GM20431 (cell line): ENCODE data around the gene SUCLA2.
"Not testable (repeated sequence)": the region's sequence is repeated elsewhere in the genome, so short reads cannot be mapped to it uniquely, and the experiment has no call there.

Experiments used
- in situ Hi-C: fragments of 300-500 bp; cut with MseI, MboI; formaldehyde crosslinking; loops from one replicate; pipeline ENCODE4 v1.15.0; 2020; ENCODE audit warnings: low sequenced_read_pairs; ENCODE audit not compliant: unreplicated experiment

The SUCLA2 gene

DNA sequence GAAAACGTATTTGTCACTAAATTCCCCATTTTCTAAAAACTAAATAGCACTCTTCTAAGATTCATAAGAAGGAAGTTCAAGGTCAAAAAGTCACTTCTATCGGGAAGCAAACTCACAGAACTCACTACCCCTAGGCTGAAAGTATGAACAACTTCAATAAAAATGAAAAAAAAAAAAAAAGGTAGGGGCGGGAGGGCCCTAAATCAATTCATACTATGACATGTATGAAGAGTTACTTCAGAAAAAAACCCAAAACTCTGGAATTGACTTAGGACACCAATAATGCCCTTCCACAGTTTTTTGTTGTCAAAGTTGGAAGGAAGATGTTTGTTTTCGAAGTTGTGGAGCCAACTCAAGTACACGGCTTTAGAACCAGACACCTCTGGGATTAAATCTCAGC lies 1.1 kb downstream of the SUCLA2 start:
- in situ Hi-C loops = no loop called here

DNA sequence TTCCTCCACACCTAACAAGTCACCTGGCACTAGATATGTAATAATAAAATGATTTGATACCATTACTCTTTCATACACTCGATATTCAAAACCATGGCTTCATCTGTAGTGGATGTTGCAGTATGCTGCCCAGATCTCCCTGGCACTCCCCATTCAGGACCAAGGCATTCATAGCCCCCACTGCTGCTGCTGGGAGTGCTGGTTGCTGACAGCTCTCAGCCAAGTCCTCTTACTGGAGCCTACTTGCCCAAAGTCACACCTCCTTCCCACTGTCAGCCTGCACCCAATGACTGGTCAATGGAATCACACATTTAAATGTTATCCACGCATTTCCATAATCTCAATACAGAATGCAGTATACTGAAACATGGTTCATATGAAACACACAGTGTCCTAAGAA lies 3.7 kb downstream of the SUCLA2 start:
- in situ Hi-C loops = no loop called here

DNA sequence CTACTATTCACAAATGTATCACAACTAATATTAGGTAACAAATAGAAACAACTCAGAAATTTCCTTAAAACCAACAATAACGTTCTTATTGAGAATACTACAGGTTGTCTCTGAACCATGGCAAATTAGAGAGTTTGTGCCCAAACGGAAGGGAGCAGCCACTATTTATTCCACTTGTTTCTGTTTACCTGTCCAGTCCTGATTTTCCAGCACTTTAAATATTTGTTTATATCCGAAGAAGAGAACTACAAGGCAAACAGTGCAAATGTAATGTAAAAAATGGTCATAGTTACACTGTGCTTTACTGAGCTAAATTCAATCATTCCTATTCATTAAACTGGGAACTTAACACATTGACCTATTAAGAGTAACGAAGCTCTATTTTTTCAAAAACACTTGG lies 9.2 kb downstream of the SUCLA2 start:
- in situ Hi-C loops = no loop called here

DNA sequence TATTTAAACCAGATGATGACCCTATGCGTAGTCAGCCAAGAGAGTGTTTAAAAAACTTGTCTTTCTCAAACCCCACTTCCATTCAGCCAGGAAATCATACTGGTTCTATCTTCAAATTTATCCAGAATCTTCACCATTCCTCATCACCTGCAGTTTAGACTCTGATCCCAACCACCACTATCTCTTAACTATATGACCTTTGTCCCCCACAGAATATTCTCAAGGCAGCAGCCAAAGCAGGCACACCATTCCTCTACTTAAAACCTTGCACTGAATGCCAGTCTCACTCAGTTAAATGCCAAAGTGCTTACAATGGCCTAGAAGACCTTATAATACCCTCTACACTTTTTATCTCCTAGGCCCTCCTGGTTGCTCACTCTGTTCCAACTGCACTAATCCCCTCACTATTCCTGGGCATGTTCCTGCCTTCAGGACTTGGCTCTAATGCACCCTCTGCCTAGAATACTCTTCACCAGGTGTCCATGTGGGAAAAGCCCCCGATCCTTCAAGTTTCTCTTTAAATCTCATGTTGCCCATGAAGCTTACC lies 10.1 kb downstream of the SUCLA2 start:
- in situ Hi-C loops = no loop called here

DNA sequence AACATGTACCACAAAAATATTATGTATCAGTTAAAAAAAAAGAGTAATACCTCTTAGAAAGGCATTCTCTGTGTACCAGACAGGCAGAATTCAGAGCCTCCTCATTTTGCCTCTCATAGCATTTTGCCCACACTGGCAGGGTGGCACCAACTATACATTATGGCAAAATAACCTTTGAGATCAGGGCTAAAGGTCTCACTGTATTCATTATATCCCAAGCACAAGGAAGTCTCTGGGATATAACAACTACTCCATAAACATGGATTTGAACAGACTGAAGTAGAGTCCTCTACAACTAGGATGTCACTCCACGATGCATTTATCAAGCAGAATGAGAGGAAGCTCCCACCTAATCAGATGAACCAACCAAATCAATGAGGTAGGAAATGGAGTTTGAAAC lies 10.6 kb downstream of the SUCLA2 start:
- in situ Hi-C loops = no loop called here

DNA sequence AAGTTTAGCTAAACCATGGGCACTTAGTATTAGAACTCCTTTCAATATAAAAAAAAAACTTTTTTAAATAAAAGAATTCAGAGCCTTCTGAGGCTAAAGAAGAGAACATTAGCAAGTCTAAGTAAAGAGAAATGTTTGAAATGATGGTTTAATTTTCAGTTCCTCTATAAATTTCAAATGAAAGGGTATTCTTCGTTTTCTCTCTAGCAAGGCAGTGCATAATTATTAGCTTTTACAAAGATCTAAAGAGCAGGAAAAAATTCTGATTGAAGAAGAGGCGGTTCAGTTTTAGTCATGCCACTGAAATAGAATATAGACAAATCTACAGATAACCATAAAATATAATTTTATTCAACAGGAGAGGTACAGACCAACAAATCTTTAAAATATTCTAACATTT lies 18.0 kb downstream of the SUCLA2 start:
- in situ Hi-C loops = no loop called here

DNA sequence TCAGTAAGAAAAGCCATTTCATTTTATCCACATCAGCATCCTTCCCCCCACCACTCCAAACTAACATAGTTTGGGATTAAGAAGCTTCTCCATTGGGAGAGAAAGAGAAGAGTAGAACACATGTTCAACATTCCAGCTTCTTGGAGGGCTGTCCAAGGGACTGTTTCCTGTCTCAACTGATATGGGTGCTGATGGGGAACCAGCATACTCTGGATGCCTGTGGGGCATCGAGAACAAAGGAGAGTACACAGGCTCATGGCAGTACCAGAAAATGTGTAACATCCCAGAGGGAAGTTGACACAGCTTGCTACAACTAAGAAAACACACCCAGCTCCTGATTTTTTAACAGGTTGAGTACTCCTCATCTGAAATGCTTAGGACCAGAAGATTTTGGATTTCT lies 24.7 kb downstream of the SUCLA2 start:
- in situ Hi-C loops = no loop called here

DNA sequence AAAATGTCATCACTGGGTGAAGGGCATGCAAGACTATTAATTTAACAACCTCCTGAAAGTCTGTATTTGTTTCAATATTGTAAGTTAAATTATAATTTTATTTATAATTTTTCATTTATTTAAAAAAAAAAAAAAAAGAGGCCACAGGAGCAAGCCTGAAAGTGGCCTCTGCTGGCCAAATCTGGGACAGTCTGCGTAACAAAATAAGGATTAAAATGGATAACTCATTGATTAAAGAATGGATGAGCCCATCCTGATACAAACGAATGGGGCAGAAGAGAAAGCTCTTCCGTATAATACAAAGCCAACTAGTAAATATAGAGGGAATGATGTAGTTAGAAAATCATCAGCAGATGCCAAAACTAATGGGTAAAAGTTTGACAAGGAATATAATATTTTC lies 36.2 kb downstream of the SUCLA2 start:
- in situ Hi-C loops = no loop called here

DNA sequence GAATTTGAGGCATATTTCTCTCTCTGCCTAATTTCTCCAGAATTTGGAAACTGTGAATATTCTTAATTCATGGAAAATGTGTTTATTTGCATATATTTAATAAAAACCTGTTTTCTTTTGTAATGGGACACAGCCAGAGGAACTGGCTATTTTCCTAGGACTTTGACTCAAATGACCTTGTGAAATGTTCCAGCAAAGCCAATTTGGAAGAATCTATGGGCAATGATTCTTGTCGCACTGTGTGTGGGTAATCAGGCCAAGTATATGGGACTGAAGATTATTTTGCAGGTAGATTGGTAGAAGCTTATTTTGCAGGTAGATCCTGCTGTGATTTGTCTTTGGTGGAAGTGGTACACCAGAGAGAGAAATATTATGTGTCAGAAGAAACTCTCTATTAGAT lies 38.8 kb downstream of the SUCLA2 start:
- in situ Hi-C loops = no loop called here

DNA sequence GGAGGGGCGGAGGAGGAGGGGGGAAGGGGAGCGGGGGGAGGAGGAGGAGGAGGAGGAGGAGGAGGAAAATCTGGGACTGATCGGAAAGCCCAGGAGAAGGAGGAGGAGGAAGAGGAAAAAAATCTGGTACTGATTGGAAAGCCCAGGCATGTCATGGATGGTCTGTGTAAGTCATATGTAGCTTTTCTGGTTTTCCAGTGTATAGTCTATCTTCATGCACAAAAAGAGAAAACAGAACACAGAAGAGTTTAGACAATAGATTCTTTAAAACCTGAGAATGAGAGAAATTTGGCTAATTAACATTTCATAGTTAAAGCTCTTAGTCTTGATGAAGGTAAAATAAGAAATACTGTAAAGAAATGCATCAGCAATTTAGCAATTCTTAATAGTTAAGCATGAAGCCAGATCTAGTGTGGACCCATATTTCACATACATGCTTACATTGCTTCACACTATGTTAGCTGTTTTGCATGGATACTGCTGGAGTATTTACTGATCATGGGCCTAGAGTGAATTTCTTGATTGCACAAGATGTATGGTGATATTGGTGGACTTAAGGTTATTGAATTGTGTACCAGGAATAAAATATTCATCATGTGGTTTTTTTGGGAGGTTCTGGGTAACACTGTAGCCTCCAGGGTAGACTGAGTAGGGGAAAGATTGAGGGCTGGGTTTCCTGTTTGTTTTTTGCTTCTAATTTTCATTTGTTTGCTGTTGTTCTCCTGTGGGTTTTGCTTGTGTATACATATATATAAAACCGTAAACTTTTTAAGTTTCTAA lies 41.4 kb downstream of the SUCLA2 start:
- in situ Hi-C loops = no loop called here

DNA sequence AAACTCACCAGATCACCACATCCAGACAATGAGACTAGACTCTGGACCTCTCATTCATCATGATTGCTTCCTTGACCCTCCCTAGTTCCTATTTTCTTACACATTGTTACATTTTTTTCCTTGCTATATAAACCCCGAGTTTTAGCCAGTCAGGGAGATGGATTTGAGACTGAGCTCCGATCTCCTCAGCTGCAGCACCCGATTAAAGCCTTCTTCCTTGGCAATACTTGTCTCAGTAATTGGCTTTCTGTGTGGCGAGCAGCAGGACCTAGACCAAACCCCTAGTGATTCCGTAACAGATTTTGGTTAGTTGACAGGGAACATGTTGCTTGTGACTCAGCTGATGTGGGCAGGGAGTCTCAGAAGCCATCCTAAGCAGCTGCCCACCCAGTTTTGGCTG lies 44.0 kb downstream of the SUCLA2 start:
- in situ Hi-C loops = no loop called here

DNA sequence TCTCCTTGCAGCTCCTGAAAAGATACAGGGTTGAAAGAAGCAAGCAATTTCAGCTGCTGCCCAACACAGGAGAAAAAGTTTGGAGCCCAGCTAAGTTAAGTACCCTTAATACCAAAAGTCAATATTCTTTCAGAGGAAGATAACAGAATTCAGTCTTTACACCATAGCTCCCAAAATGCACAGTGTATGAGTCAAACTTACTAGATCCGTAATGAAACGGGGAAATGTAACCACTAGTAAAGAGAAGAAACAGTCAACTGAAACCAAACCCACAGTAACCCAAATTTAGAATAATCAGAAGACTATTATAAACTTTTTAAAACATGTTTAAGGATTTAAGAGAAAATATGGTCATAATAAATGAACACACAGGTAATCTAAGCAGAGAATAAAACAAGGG lies 45.2 kb downstream of the SUCLA2 start:
- in situ Hi-C loops = no loop called here

DNA sequence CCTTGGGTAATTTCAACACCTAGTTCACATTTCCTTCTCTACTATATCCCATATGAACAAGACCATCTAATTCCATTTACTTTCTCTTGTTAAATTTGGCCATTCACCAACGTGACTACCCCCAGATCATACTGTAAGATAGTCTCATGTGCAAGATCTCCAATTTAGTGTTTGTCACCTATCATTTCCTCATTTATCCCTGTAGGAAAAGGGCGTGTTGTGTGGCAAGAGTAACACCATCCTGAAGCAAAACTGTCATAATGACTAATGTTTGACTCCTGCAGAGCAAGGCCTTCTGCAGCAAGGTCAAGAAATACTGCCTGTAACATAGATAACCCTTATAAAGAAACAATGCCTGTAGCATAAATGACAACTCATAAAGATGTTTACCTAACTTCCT lies 51.3 kb downstream of the SUCLA2 start:
- in situ Hi-C loops = no loop called here

DNA sequence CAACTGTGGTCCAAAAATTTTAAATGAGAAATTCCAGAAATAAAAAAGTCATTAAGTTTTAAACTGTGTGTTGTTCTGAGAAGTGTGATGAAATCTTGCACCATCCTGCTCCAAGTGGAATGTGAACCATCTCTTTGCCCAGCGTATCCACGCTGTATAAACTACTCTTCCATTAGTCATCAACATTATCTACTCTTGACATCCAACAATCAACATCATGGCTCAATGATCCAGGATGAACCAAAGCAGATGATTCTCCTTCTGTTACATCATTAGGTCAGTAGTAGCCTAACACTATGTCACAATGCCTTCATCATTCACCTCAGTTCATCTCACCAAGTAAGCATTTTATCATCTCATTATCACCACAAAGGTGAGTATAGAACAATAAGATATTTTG lies 55.3 kb downstream of the SUCLA2 start:
- in situ Hi-C loops = no loop called here

DNA sequence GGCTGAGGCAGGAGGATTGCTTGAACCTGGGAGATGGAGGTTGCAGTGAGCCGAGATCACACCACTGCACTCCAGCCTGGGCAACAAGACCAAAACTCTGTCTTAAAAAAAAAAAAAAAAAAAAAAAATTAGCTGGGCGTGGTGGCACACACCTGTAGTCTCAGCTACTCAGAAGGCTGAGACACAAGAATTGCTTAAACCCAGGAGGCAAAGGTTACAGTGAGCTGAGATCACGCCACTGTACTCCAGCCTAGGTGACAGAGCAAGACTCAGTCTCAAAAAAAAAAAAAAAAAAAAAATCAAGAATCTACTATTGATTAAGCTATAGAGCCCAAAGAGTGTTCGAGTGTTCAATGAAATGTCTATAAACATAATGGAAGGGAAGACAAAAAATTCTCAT lies 55.9 kb downstream of the SUCLA2 start:
- in situ Hi-C loops = not testable (repeated sequence)

DNA sequence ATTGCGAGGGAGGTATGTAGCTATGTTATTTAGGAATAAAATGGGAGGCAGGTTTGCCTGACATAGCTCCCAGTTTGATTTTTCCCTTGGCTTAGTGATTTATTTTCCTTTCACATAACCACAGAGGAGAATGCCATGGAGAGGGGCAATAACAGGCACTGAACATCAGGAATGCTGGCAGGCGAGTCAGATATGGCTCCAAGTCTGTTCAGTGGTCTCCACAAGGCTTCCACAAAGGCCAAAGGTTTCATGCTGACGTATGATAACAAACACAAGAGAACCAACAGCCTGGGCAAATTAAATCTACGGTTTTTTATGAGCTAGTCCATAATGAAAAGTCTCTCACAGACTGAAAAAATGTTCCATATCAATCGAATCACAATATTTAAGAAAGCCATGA lies 66.7 kb downstream of the SUCLA2 start:
- in situ Hi-C loops = no loop called here

DNA sequence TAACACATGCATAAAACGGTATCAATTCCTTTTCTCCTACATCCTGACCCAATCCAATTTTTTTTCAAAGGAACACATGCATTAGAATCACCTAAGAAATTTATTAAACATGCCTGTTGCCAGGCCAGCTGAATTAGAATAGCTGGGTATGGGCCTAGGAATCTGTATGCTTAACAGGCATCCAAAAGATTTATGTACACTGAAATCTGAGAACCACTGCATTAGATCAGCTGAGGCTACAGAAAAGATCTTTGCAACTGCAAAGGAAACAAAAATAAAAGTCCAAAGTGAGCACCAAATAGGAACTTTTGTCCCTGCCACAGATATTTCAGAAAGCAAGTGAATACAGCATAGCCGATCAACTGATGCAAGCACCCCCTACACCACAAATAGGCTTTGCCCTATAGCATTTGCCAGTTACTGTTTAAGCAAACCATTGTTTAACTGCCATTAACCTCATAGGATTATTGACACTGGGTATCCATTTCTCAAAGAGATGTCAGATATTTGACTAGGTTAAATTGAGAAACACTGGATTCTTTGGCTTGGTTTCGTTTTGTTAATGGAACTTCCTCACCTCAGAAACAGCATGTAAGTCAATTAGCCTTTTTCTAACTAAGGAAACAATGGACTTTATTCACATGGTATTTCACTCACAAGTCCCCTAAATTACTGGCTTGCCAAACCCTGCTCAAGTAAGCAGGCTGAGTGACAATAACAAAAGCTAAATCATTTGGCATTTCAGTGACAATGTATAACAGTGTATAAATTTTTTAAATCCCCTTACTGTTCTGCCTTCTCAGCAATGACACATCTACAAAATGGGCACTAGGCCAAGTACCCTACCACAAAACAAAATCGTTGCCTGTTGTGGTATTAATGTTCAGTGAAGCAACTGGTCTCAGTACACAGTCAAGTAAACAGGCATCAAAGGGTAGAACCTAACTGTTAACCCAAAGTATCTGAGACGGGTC lies 67.8 kb downstream of the SUCLA2 start:
- in situ Hi-C loops = no loop called here

DNA sequence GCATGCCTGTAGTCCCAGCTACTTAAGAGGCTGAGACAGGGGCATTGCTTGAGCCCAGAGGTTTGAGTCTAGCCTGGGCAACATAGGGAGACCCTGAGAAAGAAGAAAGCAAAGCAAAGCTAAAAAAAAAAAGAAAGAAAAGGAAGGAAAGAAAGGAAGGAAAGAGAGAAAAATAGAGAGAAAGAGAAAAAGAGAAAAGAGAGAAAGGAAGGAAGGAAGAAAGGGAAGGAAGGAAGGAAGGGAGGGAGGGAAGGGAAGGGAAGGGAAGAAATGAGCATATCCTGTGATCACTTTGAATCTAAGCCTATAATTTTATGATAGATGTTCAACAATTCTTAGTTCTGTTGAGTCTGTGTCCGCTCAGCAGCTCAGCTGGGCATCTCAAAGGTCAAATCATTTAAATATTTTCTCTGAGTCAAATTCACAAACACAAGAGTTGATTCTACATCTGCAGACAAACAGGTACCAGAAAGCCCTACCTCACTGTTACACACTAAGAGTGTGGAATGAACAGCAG lies 70.4 kb downstream of the SUCLA2 start:
- in situ Hi-C loops = no loop called here

DNA sequence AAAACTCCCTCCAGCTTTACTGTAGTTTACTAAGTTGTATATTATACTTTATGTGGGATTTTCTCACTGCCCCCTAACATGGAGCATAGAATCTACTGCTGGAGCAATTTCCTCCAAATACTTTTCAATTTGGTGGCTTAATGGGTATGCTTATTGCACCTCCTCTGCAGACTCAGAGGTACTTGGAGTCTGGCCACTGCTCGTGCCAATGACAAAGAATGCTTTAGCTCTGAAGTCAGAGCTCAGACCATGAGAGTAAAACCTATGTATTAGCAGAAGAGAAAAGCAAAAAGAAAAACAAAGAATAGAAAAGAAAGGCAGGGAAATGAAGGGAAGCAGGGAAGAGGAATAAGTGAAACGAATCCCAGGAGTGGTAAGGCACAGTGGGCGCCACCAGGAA lies 71.9 kb downstream of the SUCLA2 start:
- in situ Hi-C loops = no loop called here

DNA sequence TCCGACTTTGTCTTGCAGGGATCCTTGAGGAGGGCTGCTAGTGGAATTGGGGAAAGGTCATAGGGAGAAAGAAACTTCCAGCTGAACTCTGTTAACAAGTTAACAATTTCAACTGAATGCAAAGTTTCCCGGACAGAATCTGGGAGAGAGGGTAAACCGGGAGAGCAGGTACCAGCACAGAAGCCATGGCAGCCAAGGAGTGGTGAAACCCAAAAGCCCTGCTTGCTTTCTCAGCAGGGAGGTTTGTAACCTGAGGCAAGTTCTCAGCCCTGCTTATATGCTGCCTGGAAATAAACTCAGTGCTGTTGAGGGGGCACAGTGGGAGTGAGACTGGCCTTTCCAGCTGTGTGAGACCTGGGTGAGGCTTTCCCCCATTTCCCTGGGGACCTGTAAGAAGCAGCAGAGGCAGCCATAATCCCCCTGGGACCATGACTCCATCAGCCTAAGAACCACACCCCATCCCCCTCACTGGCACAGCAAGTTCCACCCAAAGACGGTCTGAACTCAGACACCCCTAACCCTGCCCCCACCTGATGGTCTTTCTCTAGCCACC lies 84.0 kb downstream of the SUCLA2 start:
- in situ Hi-C loops = no loop called here
